ENCODE data around the gene GGT6.

DNA sequence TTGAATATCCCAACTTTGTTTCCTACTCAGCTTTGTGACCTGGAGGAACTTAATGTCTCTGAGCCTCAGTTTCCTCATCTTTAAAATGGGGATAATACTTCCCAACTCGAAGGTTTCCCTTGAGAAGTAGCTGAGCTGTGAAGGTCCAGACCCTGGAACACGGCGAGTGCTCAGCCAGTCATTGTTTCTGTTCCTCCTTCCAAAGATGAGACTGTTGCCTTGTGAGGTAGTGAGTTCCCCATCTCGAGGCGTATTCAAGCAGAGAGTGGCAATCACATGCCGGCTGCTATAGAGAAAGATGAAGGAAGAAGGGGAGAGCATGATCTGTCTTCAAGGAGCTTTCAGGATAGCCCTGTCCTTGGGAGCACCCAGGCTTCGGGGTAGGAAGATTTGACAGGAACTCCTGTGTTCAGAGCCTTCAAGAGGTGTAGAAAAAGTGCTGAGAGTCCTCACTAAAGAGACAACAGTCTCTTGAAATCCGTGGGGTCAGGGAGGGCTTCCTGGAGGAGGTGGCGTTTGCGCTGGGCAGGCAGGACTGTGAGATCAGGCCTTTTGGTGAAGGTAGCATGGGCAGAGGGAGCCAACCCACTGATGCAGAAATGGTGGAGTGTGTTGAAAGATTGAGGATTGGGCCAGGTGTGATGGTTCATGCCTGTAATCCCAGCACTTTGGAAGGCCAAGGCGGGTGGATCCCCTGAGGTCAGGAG lies 34.5 kb downstream of the GGT6 start:
- TF ChIP-seq, protein P1, sequence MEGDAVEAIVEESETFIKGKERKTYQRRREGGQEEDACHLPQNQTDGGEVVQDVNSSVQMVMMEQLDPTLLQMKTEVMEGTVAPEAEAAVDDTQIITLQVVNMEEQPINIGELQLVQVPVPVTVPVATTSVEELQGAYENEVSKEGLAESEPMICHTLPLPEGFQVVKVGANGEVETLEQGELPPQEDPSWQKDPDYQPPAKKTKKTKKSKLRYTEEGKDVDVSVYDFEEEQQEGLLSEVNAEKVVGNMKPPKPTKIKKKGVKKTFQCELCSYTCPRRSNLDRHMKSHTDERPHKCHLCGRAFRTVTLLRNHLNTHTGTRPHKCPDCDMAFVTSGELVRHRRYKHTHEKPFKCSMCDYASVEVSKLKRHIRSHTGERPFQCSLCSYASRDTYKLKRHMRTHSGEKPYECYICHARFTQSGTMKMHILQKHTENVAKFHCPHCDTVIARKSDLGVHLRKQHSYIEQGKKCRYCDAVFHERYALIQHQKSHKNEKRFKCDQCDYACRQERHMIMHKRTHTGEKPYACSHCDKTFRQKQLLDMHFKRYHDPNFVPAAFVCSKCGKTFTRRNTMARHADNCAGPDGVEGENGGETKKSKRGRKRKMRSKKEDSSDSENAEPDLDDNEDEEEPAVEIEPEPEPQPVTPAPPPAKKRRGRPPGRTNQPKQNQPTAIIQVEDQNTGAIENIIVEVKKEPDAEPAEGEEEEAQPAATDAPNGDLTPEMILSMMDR (conservative IDR thresholded peaks at IDR 0.05; ENCODE audit: low read depth, low read length): no peak
- no peak for TF ChIP-seq EZH2 (IDR thresholded peaks at IDR 0.05; ENCODE audit: borderline replicate concordance, low read depth, low read length, poor library complexity, severe bottlenecking)

Measured in A673 (cell line).